Nasal cavity respiratory epithelium epithelial cell of viscerocranial mucosa (primary cell): ENCODE measurements around the gene MRPL32. TPM values are rescaled to one million over a fixed set of nuclear protein-coding genes. Genes with fewer than 3 reads are reported as not detected.

Experiments used
- total RNA-seq: library from RNA; depleted of rRNA; stranded (reverse); fragments of >200 nt; gene quantifications from 2 replicates; pipeline ENCODE4 v1.2.3, GENCODE V29; 2014

The MRPL32 gene
- 58.8 and 68.6 TPM in 2 replicates for total RNA-seq

DNA sequence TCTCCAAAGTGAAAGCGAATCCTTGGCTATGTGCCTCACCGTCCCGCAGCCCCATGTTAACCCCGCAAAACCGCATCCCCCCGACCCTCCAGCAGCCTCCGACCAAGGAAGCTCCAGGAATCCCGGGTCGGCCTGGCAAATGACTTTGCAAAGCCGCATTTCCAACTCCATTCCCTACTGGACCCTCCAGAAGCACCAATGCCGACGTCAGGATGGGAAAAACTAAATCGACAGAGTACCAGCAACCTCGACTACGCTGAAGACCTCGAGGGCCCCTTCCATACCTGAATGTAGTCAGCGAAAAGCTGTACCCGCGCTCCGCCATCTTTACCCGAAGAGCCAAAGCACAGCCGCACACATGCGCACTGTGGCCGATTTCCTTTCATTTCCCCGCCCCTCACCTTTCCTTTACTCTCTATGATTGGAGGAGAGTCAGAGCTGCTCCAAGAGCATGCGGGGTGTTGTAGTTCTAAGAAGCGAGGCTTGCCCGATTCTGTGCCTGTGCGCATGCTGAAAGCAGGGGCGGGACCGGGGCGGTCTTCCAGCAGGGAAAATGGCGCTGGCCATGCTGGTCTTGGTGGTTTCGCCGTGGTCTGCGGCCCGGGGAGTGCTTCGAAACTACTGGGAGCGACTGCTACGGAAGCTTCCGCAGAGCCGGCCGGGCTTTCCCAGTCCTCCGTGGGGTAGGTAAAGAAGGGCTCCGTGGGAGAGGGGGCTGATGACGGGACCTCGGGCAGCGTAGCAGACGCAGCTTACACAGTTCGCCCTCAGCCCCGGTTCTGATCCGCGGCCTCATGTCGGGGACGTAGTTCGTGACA, at the start of gene MRPL32, which contains the start of gene PSMA2:
TSS of gene MRPL32 (plus strand) at position 543 of the 818 bp plus-strand sequence. CDS start at position 554, 11 bp downstream.
TSS of gene PSMA2 (minus strand) at position 341 of the 818 bp plus-strand sequence. CDS start at position 325, 16 bp downstream.

DNA sequence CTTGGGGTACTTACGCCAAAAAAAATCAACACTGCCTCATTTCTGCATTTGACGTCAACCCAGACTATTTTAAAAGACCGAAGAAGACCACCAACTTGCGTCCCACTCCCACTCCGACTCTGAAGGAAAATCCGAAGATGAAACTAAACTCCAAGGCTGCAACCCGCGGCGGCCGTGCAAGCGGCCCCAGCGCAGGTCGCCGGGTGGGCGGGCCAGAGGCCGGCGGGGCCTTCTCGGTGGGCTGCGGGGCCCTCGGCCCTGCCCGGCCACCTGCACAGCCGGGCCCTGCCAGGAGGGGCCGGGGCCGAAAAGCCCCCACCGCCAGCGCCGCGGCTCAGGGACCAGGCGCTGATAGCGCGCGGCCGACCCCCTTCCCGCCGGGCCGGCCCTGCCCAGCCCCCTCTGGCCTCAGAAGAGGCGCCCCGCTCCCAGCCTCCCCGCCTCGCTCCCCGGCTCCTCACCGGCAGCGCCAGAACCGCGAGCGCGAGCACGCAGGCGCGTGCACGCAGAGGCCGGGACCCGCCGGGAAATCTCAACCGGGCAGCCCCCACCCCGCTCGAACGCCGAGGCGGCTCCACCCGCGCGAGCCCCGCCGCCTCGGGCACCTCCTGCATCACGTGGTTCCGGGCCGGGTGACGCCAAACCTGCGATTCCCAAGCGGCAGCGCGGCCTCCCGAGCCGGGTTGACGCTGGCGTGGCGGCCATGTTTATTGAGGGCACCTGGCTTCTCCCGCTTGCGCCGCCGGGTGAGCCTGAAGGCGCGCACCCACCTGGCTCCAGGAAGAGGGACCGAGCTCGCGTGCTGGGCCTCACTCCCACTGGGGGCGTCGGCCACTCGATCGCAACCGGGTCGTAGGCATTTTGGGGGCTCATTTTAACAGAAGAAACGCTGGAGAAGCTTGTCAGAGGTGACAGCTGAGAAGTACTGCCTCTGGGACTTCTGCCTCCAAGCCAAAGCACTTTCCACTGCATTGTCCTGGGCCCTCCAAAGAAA, 20.4 kb upstream of the MRPL32 start, which contains the start of gene C7orf25:
TSS of gene C7orf25 (minus strand) at position 617 of the 994 bp plus-strand sequence. CDS start 1,170 bp downstream, outside the sequence.

Other genes with a start within 250 kb of the MRPL32 start
- 4.4 and 8.2 TPM in 2 replicates for gene C7orf25, start 20.3 kb upstream of the MRPL32 start, total RNA-seq
- gene PSMA2, start 202 bp upstream of the MRPL32 start, total RNA-seq: 25.5 and 47.5 TPM in 2 replicates
- not detected in 2 replicates for gene HECW1, start 180.3 kb downstream of the MRPL32 start, total RNA-seq